Iris pigment epithelial cell (primary cell): ENCODE data around the gene MS4A7.
A peak's percentile ranks its signal among the peaks of the same experiment; 100 is the strongest.

Experiments
- DNase-seq: peaks from one replicate; pipeline ENCODE4 v3.0.0-alpha.2; 2011; ENCODE audit warnings: low read depth

Gene MS4A7

GRCh38 chr11:60370811-60371298 lies 7.5 kb upstream of the MS4A7 start:
- DNase-seq = peak; percentile 3

GRCh38 chr11:60371386-60371785 lies 6.9 kb upstream of the MS4A7 start:
- no peak for DNase-seq

GRCh38 chr11:60371854-60372253 lies 6.5 kb upstream of the MS4A7 start:
- no peak for DNase-seq

GRCh38 chr11:60372767-60373166 lies 5.6 kb upstream of the MS4A7 start:
- no peak for DNase-seq

- DNase-seq = no peak
Observed at GRCh38 chr11:60375316-60375715, 3.0 kb upstream of the MS4A7 start.

DNA sequence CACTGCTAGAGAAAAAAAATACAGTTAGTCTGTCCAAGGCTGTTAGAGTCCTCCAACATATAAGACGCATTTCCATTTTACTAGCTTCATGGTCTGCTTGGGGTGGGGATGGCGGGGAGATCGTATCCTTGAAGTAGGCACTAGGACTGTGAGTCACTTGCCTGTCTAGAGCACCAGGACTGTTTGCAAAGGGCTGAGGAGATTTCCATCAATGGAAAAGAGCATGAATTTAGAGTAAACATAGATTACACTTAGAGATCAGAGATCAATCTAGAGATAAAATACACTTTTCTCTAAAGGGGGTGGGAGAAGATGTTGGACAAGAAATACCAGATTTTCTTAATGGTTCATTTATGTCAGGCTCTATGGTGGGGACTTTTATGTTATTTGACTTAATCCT lies 1.7 kb upstream of the MS4A7 start:
- no peak for DNase-seq

- no peak for DNase-seq
Observed at GRCh38 chr11:60377401-60378136, 763 bp upstream of the MS4A7 start.

- DNase-seq = no peak
Observed at GRCh38 chr11:60389279-60389910, 11.1 kb downstream of the MS4A7 start.

- no peak for DNase-seq
Observed at GRCh38 chr11:60390419-60390818, 12.1 kb downstream of the MS4A7 start.

- no peak for DNase-seq
Observed at GRCh38 chr11:60392361-60392760, 14.0 kb downstream of the MS4A7 start.

- DNase-seq = no peak
Observed at GRCh38 chr11:60393016-60393415, 14.7 kb downstream of the MS4A7 start.

DNA sequence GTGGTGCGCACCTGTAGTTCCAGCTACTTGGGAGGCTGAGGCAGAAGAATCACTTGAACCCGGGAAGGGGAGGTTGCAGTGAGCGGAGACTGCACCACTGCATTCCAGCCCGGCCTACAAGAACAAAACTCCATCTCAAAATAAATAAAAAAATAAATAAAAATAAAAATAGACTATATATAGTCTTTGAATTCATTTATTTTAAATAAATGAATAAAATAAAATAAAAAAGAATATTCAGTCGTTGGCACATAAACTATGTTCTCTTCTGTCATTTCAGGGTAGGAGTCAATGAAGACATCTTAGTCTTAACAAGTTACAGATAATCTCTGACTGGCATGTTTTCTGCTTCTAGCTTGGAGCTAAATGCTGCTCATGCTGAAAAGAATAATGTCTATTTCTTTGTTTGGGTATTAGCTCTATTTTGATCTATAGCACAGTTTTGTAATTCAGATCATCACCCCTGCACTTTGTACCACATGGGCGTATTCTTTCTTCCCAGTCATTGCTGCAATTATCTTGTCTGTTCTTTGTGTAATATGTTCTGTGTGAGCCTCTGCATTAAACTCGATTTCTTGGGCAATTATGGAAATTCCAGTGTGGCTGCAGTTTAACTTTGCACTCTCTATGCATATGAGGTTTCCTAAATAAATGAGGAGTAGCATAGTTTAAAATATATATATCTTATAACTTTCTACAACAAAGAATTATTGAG lies 16.5 kb downstream of the MS4A7 start:
- no peak for DNase-seq

DNA sequence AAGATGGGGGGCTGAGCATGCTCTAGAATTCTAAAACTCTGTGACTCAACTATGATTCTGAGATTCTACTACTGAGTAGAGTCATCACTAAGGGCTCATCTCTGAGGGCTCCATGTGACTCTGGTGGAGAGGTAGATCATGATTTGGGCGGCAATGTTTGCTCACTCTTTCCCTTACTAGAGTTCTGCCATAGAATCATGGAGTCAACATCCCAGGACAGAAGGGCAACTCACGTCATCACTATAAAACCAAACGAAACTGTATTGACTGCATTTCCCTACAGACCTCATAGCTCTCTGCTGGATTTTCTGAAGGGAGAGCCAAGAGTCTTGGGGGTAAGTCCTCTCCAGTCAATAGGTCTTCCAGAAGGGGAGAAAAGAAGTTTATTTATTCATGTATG lies 18.1 kb downstream of the MS4A7 start, which contains the start of gene MS4A14:
MS4A14 (plus strand) TSS at position 78 of the 400 bp plus-strand sequence; CDS start at position 198, 120 bp downstream.
- DNase-seq = no peak

DNA sequence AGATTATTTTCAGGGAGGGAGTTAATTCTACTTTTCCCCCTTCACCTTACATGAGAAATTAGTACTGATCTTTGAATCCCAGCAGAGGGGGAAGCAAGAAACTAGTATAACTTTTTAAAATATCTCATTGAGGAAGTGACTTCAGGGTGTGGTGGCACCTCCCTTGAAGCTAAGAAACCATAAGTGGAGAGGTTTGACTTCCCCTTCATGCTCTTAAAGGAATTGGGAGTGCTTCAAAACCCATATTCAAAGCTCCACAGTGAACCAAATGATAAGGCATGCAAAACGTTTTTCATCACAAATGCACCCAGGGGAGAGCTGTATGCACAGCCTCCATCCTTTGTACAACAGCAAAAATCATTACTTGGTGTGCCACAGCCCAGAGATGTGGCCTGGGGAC lies 18.5 kb downstream of the MS4A7 start:
- no peak for DNase-seq

GRCh38 chr11:60420015-60420414 lies 41.7 kb downstream of the MS4A7 start:
- no peak for DNase-seq

- no peak for DNase-seq
Observed at GRCh38 chr11:60422609-60423008, 44.3 kb downstream of the MS4A7 start.

DNA sequence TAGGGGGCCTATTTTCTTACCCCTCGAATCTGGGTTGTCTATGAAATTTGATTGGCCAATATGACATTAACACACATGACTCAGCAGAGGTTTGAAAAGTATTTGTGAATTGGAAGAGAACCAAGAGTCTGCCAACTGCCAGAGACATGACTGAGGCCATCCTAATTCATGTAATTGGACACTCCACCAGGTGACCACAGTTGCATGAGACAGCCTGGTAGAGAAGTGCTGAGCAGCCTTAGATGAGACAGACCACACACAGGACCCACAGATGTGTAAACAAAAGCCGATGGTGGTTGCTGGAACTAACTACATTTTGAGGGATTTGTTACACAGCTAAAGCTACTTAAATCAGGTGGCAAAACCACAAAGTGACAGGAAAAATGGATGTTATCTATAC lies 50.2 kb downstream of the MS4A7 start:
- peak; percentile 2 for DNase-seq

GRCh38 chr11:60429272-60429671 lies 50.9 kb downstream of the MS4A7 start, which contains the start of gene MS4A5:
Gene MS4A5, plus strand, starts transcription at chr11:60429572. Its CDS starts 103 bp downstream, at chr11:60429675.
- no peak for DNase-seq

DNA sequence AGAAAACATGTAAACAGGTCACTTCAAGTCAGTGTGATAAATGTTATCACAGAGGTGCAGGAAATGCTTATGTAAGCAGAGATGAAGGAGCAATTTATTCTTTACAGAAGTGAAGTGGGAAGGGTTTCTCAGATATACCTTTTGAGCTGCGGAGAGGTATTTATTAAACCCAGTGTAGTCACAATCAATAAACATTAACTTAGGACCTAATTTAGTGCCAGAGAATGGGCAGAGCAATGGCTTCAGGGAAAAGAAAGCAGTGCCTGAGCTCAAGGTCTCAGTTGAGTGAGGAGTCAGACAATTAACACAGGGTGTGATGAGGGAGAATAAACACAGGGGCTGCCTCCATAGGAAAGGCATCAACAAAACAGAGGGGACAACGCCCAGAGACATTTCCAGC lies 52.9 kb downstream of the MS4A7 start:
- no peak for DNase-seq

GRCh38 chr11:60433401-60433800 lies 55.1 kb downstream of the MS4A7 start:
- DNase-seq = no peak
